Loucy (cell line): ENCODE measurements around the gene SYT2.

Experiments used
- CTCF ChIP-seq: fragments of 200-600 bp; sonication (generic); conservative IDR thresholded peaks from 2 replicates; pipeline ENCODE4 v1.5.1; 2014; ENCODE audit warnings: mild to moderate bottlenecking, antibody characterized with exemption, low read length
- EZH2phosphoT487 ChIP-seq: fragments of 200-600 bp; IDR thresholded peaks from 2 replicates; pipeline ENCODE4 v1.6.1; 2018; ENCODE audit warnings: antibody characterized with exemption, mild to moderate bottlenecking, moderate library complexity, borderline replicate concordance

- no peak for TF ChIP-seq CTCF
- no peak for TF ChIP-seq EZH2phosphoT487
Observed at GRCh38 chr1:202706851-202707250, 3.4 kb downstream of the SYT2 start.
